SW 1271 (cell line): ENCODE data around the gene DMKN.

Experiments used
- DNase-seq, 2 experiments: peaks; one replicate each; lab custom pipeline; 2025; lab: John Stamatoyannopoulos, UW

The DMKN gene

GRCh38 chr19:35549174-35549788, 35.8 kb upstream of the DMKN start:
- DNase-seq = peak; percentile 35 to 41

GRCh38 chr19:35546532-35546931, 33.1 kb upstream of the DMKN start:
- no peak for DNase-seq

- DNase-seq = peak in 1 of 2 experiments; percentile 14
Observed at GRCh38 chr19:35545855-35546381, 32.5 kb upstream of the DMKN start.

- DNase-seq = peak; percentile 42 to 78
Observed at GRCh38 chr19:35545001-35545854, 31.8 kb upstream of the DMKN start, which contains the start of gene TMEM147. TMEM147 (plus strand) TSS chr19:35545626; CDS start chr19:35545740, 114 bp downstream.

- no peak for DNase-seq
Observed at GRCh38 chr19:35544110-35544802, 30.8 kb upstream of the DMKN start.

GRCh38 chr19:35543280-35544109, 30.0 kb upstream of the DMKN start:
- no peak for DNase-seq

GRCh38 chr19:35542209-35542608, 28.8 kb upstream of the DMKN start:
- DNase-seq = no peak

- no peak for DNase-seq
Observed at GRCh38 chr19:35540356-35540927, 27.0 kb upstream of the DMKN start.

- DNase-seq = no peak
Observed at GRCh38 chr19:35539850-35540249, 26.4 kb upstream of the DMKN start.

- no peak for DNase-seq
Observed at GRCh38 chr19:35539314-35539713, 25.9 kb upstream of the DMKN start.

- DNase-seq = no peak
Observed at GRCh38 chr19:35534803-35535480, 21.5 kb upstream of the DMKN start.

GRCh38 chr19:35533822-35534392, 20.5 kb upstream of the DMKN start:
- DNase-seq = no peak

GRCh38 chr19:35533201-35533821, 19.9 kb upstream of the DMKN start, which contains the start of gene GAPDHS:
GAPDHS (plus strand) TSS chr19:35533456; CDS start chr19:35533528, 72 bp downstream.
- no peak for DNase-seq

GRCh38 chr19:35531291-35531690, 17.8 kb upstream of the DMKN start:
- no peak for DNase-seq

GRCh38 chr19:35529241-35530218, 16.1 kb upstream of the DMKN start:
- no peak for DNase-seq

GRCh38 chr19:35528218-35529038, 15.0 kb upstream of the DMKN start, which contains the start of gene SBSN:
SBSN (minus strand) TSS chr19:35528311; CDS start chr19:35528281, 30 bp downstream.
- DNase-seq = no peak

GRCh38 chr19:35525873-35526272, 12.4 kb upstream of the DMKN start:
- no peak for DNase-seq
